Caco-2 (cell line): ENCODE measurements around the gene SIGLEC14. TPM values are rescaled to one million over a fixed set of nuclear protein-coding genes. Genes with fewer than 3 reads are reported as not detected.

ENCODE experiments used
- BruUV-seq: library from RNA; stranded (reverse); fragments of 400-500 nt; replicated peaks from 2 replicates; lab custom pipeline; 2021; lab: Mats Ljungman, UMichigan
- CTCF ChIA-PET: fragments of 300-600 bp; sonication (Branson Sonifier 250); formaldehyde crosslinking; loops from one replicate; lab custom pipeline; 2022; ENCODE audit warnings: antibody characterized with exemption; lab: Charles Lee
- POLR2A ChIA-PET: fragments of 300-600 bp; sonication (Branson Sonifier 250); formaldehyde crosslinking; loops from one replicate; lab custom pipeline; 2022; ENCODE audit warnings: antibody characterized with exemption; lab: Charles Lee
- DNase-seq, 2 experiments: peaks; one replicate each; pipeline versions ENCODE4 v3.0.0 to v3.0.0-alpha.2; 2020 to 2022
- H3K27me3 ChIP-seq: replicated peaks from 2 replicates; pipeline ENCODE4 v1.6.0; 2011; ENCODE audit warnings: low read length; ENCODE audit not compliant: control insufficient read depth, insufficient read depth
- H3K36me3 ChIP-seq: 2 replicates; pipeline ENCODE4 v1.5.1; 2011; ENCODE audit warnings: low read length; ENCODE audit not compliant: control insufficient read depth, insufficient read depth
- H3K4me1 ChIP-seq: fragments of 250-450 bp; sonication (Bioruptor Pico); 2 replicates; pipeline ENCODE4 v1.5.1; 2020; ENCODE audit warnings: mild to moderate bottlenecking
- H3K4me3 ChIP-seq: 2 replicates; pipeline ENCODE4 v1.5.1; 2011; ENCODE audit warnings: low read depth, mild to moderate bottlenecking, control low read depth, low read length
- H3K9me3 ChIP-seq: fragments of 250-450 bp; sonication (Bioruptor Pico); 2 replicates; pipeline ENCODE4 v1.5.1; 2020; ENCODE audit warnings: mild to moderate bottlenecking, moderate library complexity
- H3K27ac Mint-ChIP-seq: one replicate; pipeline ENCODE4 v1.8.0; 2022; ENCODE audit warnings: mixed read lengths; ENCODE audit not compliant: unreplicated experiment
- H3K27me3 Mint-ChIP-seq: one replicate; pipeline ENCODE4 v1.8.0; 2022; ENCODE audit warnings: mixed read lengths; ENCODE audit not compliant: insufficient read depth, unreplicated experiment
- H3K36me3 Mint-ChIP-seq: one replicate; pipeline ENCODE4 v1.8.0; 2022; ENCODE audit warnings: mild to moderate bottlenecking, mixed read lengths; ENCODE audit not compliant: insufficient read depth, unreplicated experiment
- H3K4me1 Mint-ChIP-seq: one replicate; pipeline ENCODE4 v1.8.0; 2022; ENCODE audit warnings: low read depth, mixed read lengths; ENCODE audit not compliant: unreplicated experiment
- H3K4me3 Mint-ChIP-seq: one replicate; pipeline ENCODE4 v1.8.0; 2022; ENCODE audit warnings: mild to moderate bottlenecking, moderate library complexity, mixed read lengths; ENCODE audit not compliant: unreplicated experiment
- H3K9me3 Mint-ChIP-seq: one replicate; pipeline ENCODE4 v1.8.0; 2022; ENCODE audit warnings: mixed read lengths; ENCODE audit not compliant: unreplicated experiment
- CTCF ChIP-seq, 2 experiments: fragments of 200-600 bp in 1 of 2; IDR thresholded peaks; 1 replicate in 1 of 2; 2 replicates in 1 of 2; pipeline versions ENCODE4 v1.5.1 to v1.8.0; 2011 to 2022; ENCODE audit warnings: antibody characterized with exemption in 1 of 2, control low read depth in 1 of 2, inconsistent platforms in 1 of 2, low read depth in 1 of 2, low read length in 1 of 2, mild to moderate bottlenecking in 1 of 2, moderate library complexity in 1 of 2; ENCODE audit not compliant: insufficient read depth in 1 of 2, severe bottlenecking in 1 of 2, unreplicated experiment in 1 of 2
- intact Hi-C: fragments of 100-400 bp; cut with micrococcal nuclease; formaldehyde crosslinking; loops from one replicate; pipeline ENCODE4 v1.10.0; 2022; ENCODE audit not compliant: unreplicated experiment
- total RNA-seq: library from RNA; stranded (reverse); gene quantifications from 2 replicates; pipeline ENCODE4 v1.2.3, GENCODE V29; 2022

SIGLEC14 gene
- total RNA-seq, 1 experiment from 2014 or later: not detected

GRCh38 chr19:51653162-51653561, 6.5 kb upstream of the SIGLEC14 start:
- peaks cover 9% of the 10 kb centered on the region for H3K27me3 Mint-ChIP-seq
- CTCF ChIA-PET: no interaction called here
- Histone ChIP-seq H3K36me3 (no peaks in the 10 kb centered on the region), H3K27me3 (no peaks in the 10 kb centered on the region), H3K4me3 (no peak overlapping the region), H3K9me3 (no peaks in the 10 kb centered on the region), H3K4me1 (no peaks in the 10 kb centered on the region)
- no peak for DNase-seq
- intact Hi-C loops: no loop called here
- H3K9me3 Mint-ChIP-seq: peaks cover 10% of the 10 kb centered on the region
- no TSS peak for BruUV-seq
- no peak overlapping the region for H3K4me3 Mint-ChIP-seq
- no peak overlapping the region for H3K27ac Mint-ChIP-seq
- POLR2A ChIA-PET: no interaction called here
- no peaks in the 10 kb centered on the region for H3K36me3 Mint-ChIP-seq
- no peaks in the 10 kb centered on the region for H3K4me1 Mint-ChIP-seq
- TF ChIP-seq CTCF (IDR thresholded peaks at IDR 0.05; ENCODE audit: insufficient read depth in 1 of 2, low read depth in 1 of 2, low read length in 1 of 2, severe bottlenecking in 1 of 2, unreplicated experiment in 1 of 2): no peak

- H3K4me3 ChIP-seq: no peak overlapping the region
- H3K27me3 Mint-ChIP-seq: peaks cover 9% of the 10 kb centered on the region
- TF ChIP-seq CTCF (IDR thresholded peaks at IDR 0.05; ENCODE audit: insufficient read depth in 1 of 2, low read depth in 1 of 2, low read length in 1 of 2, severe bottlenecking in 1 of 2, unreplicated experiment in 1 of 2): no peak
- H3K9me3 Mint-ChIP-seq: peaks cover 10% of the 10 kb centered on the region
- no TSS peak for BruUV-seq
- intact Hi-C loops: no loop called here
- H3K9me3 ChIP-seq: no peaks in the 10 kb centered on the region
- no peaks in the 10 kb centered on the region for H3K36me3 Mint-ChIP-seq
- ChIA-PET POLR2A (no interaction called here), CTCF (no interaction called here)
- no peak overlapping the region for H3K4me3 Mint-ChIP-seq
- no peaks in the 10 kb centered on the region for H3K27me3 ChIP-seq
- no peaks in the 10 kb centered on the region for H3K4me1 ChIP-seq
- DNase-seq: no peak
- H3K4me1 Mint-ChIP-seq: no peaks in the 10 kb centered on the region
- no peaks in the 10 kb centered on the region for H3K36me3 ChIP-seq
- no peak overlapping the region for H3K27ac Mint-ChIP-seq
Observed at GRCh38 chr19:51652266-51652665, 5.6 kb upstream of the SIGLEC14 start.

DNA sequence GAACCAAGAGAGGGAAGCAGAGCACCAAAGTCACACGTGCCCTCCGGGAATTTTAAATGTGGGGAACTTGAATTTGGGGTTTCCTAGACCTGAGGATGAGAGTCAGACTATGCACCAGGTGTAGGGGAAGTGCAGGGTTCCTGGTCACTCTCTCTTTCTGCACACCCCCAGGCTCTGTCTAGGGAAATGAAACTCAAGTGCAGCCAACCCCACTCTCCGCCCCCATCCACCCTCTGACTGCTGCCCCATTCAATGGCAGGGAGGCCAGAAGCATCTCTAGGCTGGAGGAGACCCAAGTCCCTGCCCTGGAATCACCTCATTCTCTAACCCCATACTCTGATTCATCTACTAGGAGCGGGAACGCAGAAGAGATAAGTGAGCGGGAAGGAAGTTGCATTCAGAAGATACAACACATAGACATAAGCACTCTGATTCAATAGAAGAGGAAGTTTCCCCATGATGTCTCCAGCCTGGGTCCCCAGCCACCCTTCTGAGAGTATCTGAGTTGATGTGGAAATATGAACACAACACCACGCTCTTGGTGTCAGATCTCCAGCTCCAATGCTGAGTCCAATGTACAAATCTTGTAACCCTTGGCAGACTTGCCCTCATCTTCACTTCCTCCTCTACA, 4.7 kb upstream of the SIGLEC14 start:
- intact Hi-C loops: no loop called here
- Histone ChIP-seq H3K4me1 (no peaks in the 10 kb centered on the region), H3K27me3 (no peaks in the 10 kb centered on the region), H3K4me3 (no peak overlapping the region), H3K9me3 (no peaks in the 10 kb centered on the region), H3K36me3 (no peaks in the 10 kb centered on the region)
- BruUV-seq: no TSS peak
- Mint-ChIP-seq H3K36me3 (no peaks in the 10 kb centered on the region), H3K27me3 (peaks cover 9% of the 10 kb centered on the region), H3K9me3 (peaks cover 10% of the 10 kb centered on the region), H3K4me1 (no peaks in the 10 kb centered on the region), H3K27ac (no peak overlapping the region), H3K4me3 (no peak overlapping the region)
- POLR2A ChIA-PET: no interaction called here
- TF ChIP-seq CTCF (IDR thresholded peaks at IDR 0.05; ENCODE audit: insufficient read depth in 1 of 2, low read depth in 1 of 2, low read length in 1 of 2, severe bottlenecking in 1 of 2, unreplicated experiment in 1 of 2): no peak
- CTCF ChIA-PET: no interaction called here
- DNase-seq: no peak
